GM19324 (cell line): ENCODE data around the gene TENM4.

Source experiments
- ATAC-seq: cut with Tn5 transposase; IDR thresholded peaks from one replicate; pipeline ENCODE4 v1.9.1; 2021; ENCODE audit warnings: mild to moderate bottlenecking, moderate library complexity; ENCODE audit not compliant: unreplicated experiment, low FRiP score

The TENM4 gene

GRCh38 chr11:78929207-78929905, 511.5 kb downstream of the TENM4 start:
- ATAC-seq, result no peak

GRCh38 chr11:78927511-78927910, 513.3 kb downstream of the TENM4 start:
- no peak for ATAC-seq

- ATAC-seq, result no peak
These were observed 514.0 kb downstream of the TENM4 start for GRCh38 chr11:78926633-78927338.

DNA sequence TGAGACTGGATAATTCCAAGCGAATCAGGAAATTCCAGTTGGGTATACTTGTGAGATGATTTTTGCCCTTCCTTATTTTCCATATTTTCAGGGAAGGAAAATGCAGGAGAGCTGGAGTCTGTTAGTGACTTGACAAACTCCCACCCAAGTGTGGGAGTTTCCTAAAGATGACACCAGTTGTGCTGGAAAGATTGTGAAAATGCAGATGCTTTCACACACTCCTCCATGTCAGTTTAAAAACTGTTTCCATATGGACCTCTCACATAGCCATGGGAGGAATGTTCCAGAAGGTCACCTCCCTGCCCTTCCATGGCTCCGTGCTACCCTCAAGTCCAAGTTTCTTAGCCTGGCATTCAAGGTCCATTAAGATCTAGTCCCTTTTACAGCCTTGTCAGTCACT, 515.4 kb downstream of the TENM4 start:
- ATAC-seq, result no peak

DNA sequence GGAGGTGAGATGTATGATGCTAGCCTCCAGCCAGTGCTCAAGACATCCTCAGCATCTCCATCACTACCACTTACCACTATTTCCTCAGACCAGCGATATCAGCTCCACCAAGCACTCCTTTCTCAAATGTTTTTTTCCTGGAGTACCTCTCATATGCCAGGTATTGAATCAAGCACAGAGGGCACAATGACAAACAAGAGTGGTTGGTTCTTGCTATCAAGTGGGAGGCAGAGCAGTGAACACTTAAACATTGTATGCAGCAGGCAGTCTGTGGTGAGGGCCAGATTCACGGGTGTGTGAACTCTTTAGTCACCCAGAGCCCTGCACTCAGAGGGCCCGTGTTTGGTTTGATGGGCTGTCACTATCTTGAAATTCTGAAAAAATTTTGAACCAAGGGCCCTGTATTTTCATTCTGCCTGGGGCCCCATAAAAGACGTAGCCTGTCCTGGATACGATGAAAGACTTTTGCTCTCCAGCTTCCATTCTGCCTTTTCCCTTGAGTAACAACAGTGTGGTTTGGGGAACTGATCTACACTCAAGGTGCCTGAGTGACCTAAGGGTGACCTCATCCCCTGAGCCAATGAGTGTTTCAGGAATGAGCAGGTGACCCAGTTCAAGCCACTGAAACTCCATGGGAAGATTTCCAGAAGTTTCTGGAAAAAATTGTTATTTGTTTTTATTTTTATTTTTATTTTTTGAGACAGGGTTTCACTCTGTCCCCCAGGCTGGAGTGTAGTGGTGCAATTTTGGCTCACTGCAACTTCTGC, 517.8 kb downstream of the TENM4 start:
- ATAC-seq, result no peak

DNA sequence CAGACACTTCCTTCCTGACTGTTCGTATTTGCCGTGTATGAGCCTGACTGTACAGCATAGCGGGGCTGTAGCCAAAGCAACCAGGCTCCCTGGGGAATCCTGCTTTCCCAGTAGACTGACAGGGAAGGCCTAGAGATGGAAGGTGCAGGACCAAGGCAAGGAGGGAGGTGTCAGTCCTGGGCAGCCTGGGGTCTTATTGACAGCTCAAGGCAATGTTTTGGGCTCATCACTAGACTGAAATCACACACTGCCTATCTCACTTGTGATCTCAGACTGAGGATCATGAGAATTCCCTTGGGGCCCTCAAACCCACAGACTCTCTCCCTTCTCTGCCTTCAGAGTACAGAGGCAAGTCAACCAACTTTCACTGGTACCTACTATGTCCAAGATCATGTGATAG, 519.3 kb downstream of the TENM4 start:
- no peak for ATAC-seq

DNA sequence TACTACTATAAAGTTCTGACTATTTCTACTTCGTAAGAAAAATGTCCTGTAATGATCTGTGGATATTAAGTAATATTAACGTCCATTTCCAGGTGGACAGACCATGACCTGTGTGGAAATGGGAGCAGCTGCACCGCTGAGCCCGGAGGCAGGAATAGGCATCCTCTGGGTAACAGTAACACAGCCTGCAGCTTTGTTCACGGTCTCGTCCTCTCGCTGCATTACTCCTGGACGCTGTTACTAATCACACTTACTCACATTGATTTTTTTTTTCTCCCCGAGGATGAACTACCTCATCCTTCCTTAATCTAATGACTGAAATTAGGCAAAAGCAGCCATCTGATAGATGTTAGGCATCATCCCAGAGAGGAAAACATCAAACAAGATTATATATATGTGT, 520.5 kb downstream of the TENM4 start:
- no peak for ATAC-seq

- no peak for ATAC-seq
These were observed 524.1 kb downstream of the TENM4 start for GRCh38 chr11:78916759-78917158.

DNA sequence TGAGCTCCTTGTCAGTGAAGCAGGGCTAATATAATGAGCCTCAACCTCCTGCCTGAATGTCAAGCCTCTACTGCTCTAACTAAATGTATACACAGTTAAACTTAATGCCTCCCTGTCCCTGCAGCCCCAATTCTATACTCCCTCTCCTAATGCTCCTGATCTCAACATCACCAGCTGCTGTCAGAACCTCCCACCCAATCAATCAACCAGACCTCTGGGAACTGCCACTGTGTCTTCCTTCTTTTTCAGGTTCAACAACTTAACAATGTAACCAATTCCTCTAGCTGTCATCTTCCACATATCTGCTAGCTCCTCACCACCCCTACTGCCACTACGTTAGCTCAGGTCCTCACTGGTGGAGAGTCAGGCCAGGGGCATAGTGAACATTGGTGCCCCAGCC, 526.3 kb downstream of the TENM4 start:
- ATAC-seq, result no peak

- ATAC-seq, result no peak
These were observed 528.1 kb downstream of the TENM4 start for GRCh38 chr11:78912778-78913177.

DNA sequence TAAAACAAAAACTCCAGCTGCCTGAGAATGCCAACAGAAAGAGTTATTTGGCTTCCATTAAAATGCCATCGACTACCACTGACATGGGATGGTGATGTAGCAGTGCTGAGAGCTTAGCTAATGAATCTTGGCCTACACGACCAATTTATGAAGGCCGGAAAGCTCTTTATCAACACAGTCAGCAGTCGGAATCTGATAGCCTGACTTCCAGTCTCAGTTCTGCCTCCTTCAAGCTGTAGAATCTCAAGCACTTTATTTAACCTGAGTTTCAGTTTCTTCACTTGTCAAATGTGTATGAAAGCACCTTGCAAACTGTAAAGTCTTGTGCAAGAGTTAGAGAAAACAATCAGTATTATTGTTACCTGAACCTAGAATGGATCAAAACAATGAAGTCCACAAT, 530.5 kb downstream of the TENM4 start:
- ATAC-seq, result no peak

GRCh38 chr11:78909386-78909785, 531.4 kb downstream of the TENM4 start:
- no peak for ATAC-seq

- ATAC-seq, result no peak
These were observed 533.2 kb downstream of the TENM4 start for GRCh38 chr11:78907636-78908035.

GRCh38 chr11:78906566-78906965, 534.3 kb downstream of the TENM4 start:
- no peak for ATAC-seq

GRCh38 chr11:78905756-78906155, 535.1 kb downstream of the TENM4 start:
- no peak for ATAC-seq

- ATAC-seq, result no peak
These were observed 537.9 kb downstream of the TENM4 start for GRCh38 chr11:78902771-78903507.

- ATAC-seq, result no peak
These were observed 539.0 kb downstream of the TENM4 start for GRCh38 chr11:78901831-78902230.

DNA sequence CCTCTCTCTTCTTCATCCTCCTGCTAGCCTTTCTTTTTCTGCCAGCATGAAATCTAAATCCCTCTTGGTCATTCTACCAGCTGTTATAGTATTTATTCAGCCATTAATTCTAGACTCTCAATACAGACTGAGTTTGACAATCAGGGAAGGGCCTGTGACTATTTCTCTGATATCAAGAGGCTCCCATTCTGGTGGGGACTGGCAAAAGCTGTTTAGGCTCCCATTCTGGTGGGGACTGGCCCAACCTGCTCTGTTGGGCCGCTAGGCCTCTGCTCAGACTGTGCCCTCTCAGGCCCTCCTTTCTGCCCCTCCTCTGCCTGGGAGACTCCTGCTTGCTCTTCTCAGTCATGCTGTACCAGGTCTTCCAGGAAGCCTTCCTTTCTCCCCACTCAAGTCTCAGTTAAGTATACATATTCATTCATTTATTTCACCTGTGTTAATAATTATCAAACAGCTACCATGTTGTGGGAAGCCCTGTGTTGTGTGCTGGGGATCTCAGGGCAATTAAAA, 542.5 kb downstream of the TENM4 start:
- no peak for ATAC-seq

GRCh38 chr11:78893996-78894395, 546.8 kb downstream of the TENM4 start:
- no peak for ATAC-seq

- ATAC-seq, result no peak
These were observed 551.1 kb downstream of the TENM4 start for GRCh38 chr11:78889698-78890097.

GRCh38 chr11:78886616-78887015, 554.2 kb downstream of the TENM4 start:
- no peak for ATAC-seq
